ENCODE data around the gene PCSK1N.
"Not testable (repeated sequence)": the region's sequence is repeated elsewhere in the genome, so short reads cannot be mapped to it uniquely, and the experiment has no call there.

Gene PCSK1N

DNA sequence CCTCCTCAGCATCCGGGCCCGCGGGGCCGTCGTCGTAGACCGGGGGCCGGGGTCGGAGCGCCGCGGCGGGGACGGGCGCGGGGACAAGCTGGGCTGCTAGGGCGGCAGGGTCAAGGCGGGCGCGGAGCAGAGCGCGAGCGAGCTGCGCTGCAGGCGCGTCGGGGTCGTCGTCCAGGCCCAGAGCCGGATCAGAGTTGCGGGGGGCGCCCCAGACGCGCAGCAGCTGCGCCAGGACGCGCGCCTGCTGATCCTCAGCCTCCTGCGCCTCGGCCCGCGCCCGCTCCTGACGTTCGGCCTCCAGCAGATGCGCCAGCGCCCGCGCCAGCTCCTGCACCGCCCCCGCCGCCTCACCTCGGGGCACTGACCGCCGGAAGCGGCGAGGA is 3.5 kb downstream of the PCSK1N start:
- FAIRE-seq, result no peak
- no peak for TF ChIP-seq POLR2A (IDR thresholded peaks at IDR 0.05; ENCODE audit: low read depth, low read length)
- DNase-seq (ENCODE audit: insufficient read length), result no peak

GRCh38 chrX:48831136-48831908 is 4.1 kb downstream of the PCSK1N start:
- FAIRE-seq (no peak), DNase-seq (ENCODE audit: insufficient read length) (no peak)
- TF ChIP-seq POLR2A (IDR thresholded peaks at IDR 0.05; ENCODE audit: low read depth, low read length), result no peak
- no peak for TF ChIP-seq TAF1 (IDR thresholded peaks at IDR 0.05; ENCODE audit: borderline replicate concordance, low read depth, low read length)
- TF ChIP-seq POLR2AphosphoS5 (IDR thresholded peaks at IDR 0.05; ENCODE audit: low read depth, low read length), result no peak

GRCh38 chrX:48829016-48829735 is 6.2 kb downstream of the PCSK1N start:
- FAIRE-seq (no peak), DNase-seq (ENCODE audit: insufficient read length) (no peak)
- TF ChIP-seq TAF1 (IDR thresholded peaks at IDR 0.05; ENCODE audit: borderline replicate concordance, low read depth, low read length), result no peak
- TF ChIP-seq POLR2AphosphoS5 (IDR thresholded peaks at IDR 0.05; ENCODE audit: low read depth, low read length), result no peak
- no peak for TF ChIP-seq POLR2A (IDR thresholded peaks at IDR 0.05; ENCODE audit: low read depth, low read length)

GRCh38 chrX:48827654-48827968 is 7.8 kb downstream of the PCSK1N start:
- FAIRE-seq (no peak), DNase-seq (ENCODE audit: insufficient read length) (no peak)
- no peak for TF ChIP-seq POLR2A (IDR thresholded peaks at IDR 0.05; ENCODE audit: low read depth, low read length)
- TF ChIP-seq POLR2AphosphoS5 (IDR thresholded peaks at IDR 0.05; ENCODE audit: low read depth, low read length), result no peak
- TF ChIP-seq TAF1 (IDR thresholded peaks at IDR 0.05; ENCODE audit: borderline replicate concordance, low read depth, low read length), result no peak

GRCh38 chrX:48826876-48827653 is 8.3 kb downstream of the PCSK1N start:
- no peak for FAIRE-seq
- TF ChIP-seq POLR2AphosphoS5 (IDR thresholded peaks at IDR 0.05; ENCODE audit: low read depth, low read length) (no peak), TAF1 (IDR thresholded peaks at IDR 0.05; ENCODE audit: borderline replicate concordance, low read depth, low read length) (no peak), POLR2A (IDR thresholded peaks at IDR 0.05; ENCODE audit: low read depth, low read length) (no peak)
- no peak for DNase-seq (ENCODE audit: insufficient read length)

DNA sequence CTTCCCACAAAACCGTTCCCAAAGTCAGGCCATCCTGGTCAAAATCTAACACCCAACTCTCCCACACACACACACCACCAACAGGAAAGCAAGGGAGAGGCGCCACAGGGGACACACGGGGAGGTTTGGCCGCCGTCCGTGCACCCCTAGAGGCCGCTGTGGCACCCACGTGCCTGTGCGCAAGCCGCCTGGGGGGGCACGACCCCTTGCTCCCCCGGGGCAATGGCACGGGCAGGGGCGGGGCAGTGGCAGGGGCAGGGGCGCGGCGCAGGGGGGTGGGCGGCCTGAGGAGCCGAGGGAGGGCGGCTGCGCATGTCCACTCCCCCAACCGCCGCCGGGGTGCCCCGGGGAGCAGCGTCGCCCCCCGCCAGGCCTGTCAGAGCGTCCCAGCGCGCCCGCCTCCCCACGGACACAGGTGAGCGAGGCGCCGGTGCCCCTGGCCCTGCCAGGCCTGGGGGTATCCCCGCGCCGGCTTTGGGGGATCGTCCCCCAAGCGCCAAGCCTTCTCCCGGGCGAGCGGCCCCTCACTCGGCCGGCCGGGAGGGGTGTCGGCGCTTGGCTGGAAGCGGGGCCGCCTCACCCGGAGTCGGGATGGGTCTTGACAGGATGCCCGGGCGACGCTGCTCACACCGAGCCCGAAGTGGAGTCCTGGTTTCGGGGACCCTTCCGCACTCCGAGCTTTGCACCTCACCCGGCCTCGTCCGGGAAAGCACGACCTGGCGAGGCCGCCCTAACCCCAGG is 9.1 kb downstream of the PCSK1N start, which contains the start of gene ERAS:
TSS of gene ERAS (plus strand) at position 379 of the 741 bp plus-strand sequence. CDS start 2,611 bp downstream, outside the sequence.
- TF ChIP-seq POLR2A (IDR thresholded peaks at IDR 0.05; ENCODE audit: low read depth, low read length) (no peak), POLR2AphosphoS5 (IDR thresholded peaks at IDR 0.05; ENCODE audit: low read depth, low read length) (no peak), TAF1 (IDR thresholded peaks at IDR 0.05; ENCODE audit: borderline replicate concordance, low read depth, low read length) (no peak)
- DNase-seq (ENCODE audit: insufficient read length) (no peak), FAIRE-seq (no peak)

DNA sequence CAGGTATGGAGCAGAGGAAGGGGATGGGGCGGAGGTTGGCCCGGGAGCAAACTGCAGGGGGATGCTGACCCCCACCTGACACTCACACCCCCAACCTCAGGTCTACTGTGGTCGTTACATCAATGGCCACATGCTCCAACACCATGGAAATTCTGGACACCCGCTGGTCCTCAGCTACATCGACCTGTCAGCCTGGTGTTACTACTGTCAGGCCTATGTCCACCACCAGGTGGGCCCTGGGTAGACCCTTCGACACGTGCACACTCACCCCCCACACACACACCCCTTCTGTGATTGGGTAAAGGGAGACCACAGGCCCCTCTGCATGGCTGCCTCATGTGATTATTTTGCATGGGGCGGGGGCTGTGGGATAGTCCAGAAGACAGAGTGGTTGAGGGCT is 11.3 kb downstream of the PCSK1N start:
- FAIRE-seq (no peak), DNase-seq (ENCODE audit: insufficient read length) (no peak)

DNA sequence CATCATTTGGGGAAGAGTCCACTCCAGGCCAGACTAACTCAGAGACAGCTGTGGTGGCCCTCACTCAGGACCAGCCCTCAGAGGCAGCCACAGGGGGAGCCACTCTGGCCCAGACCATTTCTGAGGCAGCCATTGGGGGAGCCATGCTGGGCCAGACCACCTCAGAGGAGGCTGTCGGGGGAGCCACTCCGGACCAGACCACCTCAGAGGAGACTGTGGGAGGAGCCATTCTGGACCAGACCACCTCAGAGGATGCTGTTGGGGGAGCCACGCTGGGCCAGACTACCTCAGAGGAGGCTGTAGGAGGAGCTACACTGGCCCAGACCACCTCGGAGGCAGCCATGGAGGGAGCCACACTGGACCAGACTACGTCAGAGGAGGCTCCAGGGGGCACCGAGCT is 12.4 kb downstream of the PCSK1N start:
- DNase-seq (ENCODE audit: insufficient read length), result no peak
- TF ChIP-seq TAF1 (IDR thresholded peaks at IDR 0.05; ENCODE audit: borderline replicate concordance, low read depth, low read length) (no peak), POLR2AphosphoS5 (IDR thresholded peaks at IDR 0.05; ENCODE audit: low read depth, low read length) (no peak), POLR2A (IDR thresholded peaks at IDR 0.05; ENCODE audit: low read depth, low read length) (no peak)
- FAIRE-seq, result no peak

More for the DNA sequence above, 11.3 kb downstream of the PCSK1N start:
- TF ChIP-seq POLR2AphosphoS5 (IDR thresholded peaks at IDR 0.05; ENCODE audit: low read depth, low read length), result no peak
- no peak for TF ChIP-seq POLR2A (IDR thresholded peaks at IDR 0.05; ENCODE audit: low read depth, low read length)
- TF ChIP-seq TAF1 (IDR thresholded peaks at IDR 0.05; ENCODE audit: borderline replicate concordance, low read depth, low read length), result no peak

DNA sequence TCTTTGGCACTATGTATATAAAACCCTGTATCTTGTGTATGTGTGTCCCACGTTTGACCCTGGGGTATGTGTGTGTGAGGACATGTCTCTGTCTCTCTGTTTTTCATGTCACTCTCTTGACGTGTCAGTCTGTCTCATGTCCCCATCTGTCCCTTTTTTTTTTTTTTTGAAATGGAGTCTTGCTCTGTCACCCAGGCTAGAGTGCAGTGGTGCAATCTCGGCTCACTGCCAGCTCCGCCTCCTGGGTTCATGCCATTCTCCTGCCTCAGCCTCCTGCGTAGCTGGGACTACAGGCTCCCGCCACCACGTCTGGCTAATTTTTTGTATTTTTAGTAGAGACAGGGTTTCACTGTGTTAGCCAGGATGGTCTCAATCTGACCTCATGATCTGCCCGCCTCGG is 16.0 kb downstream of the PCSK1N start:
- not testable (repeated sequence) for DNase-seq (ENCODE audit: insufficient read length); FAIRE-seq

DNA sequence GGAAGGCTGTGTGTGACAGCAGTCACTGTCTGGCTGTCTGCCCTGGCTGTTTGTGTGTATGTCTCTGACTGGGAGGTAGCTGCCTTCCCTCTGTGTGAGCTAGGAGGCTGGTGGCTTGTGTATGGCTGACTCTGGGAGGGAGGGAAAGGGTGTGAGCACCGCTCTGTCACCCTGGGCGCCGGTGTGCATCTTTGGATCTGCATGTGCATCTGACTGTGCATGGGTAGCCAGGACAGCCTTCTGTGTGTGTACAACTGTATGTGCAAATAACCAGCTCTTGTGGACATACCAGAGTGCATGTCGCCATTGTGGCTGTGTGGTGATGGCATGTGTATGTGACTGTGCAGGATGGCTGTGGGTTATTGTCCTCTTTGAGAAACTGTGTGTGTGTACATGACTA is 16.5 kb downstream of the PCSK1N start:
- no peak for DNase-seq (ENCODE audit: insufficient read length)
- no peak for FAIRE-seq
- no peak for TF ChIP-seq POLR2AphosphoS5 (IDR thresholded peaks at IDR 0.05; ENCODE audit: low read depth, low read length)
- no peak for TF ChIP-seq TAF1 (IDR thresholded peaks at IDR 0.05; ENCODE audit: borderline replicate concordance, low read depth, low read length)
- TF ChIP-seq POLR2A (IDR thresholded peaks at IDR 0.05; ENCODE audit: low read depth, low read length), result no peak

DNA sequence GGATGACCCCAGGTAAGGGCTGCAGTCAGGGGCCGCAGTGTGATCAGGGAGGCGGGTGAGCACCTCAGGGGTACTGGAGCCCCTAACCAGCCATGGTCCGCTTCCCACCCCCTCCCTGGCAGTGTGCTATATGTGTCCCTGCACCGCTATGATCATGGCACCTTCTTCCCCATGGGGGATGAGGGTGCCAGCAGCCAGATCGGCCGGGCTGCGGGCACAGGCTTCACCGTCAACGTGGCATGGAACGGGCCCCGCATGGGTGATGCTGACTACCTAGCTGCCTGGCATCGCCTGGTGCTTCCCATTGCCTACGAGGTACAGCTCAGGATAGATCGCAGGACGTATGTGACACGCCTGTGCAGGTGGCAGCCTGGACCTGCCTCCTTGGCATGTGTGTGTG is 17.3 kb downstream of the PCSK1N start:
- TF ChIP-seq POLR2AphosphoS5 (IDR thresholded peaks at IDR 0.05; ENCODE audit: low read depth, low read length) (no peak), TAF1 (IDR thresholded peaks at IDR 0.05; ENCODE audit: borderline replicate concordance, low read depth, low read length) (no peak), POLR2A (IDR thresholded peaks at IDR 0.05; ENCODE audit: low read depth, low read length) (no peak)
- FAIRE-seq (no peak), DNase-seq (ENCODE audit: insufficient read length) (no peak)

Data from GM12892 (cell line).